Measurements from ENCODE around the gene DOCK4. TPM values are rescaled to one million over a fixed set of nuclear protein-coding genes. Genes with fewer than 3 reads are reported as not detected.
A peak's percentile ranks its signal among the peaks of the same experiment; 100 is the strongest.

Gene DOCK4
- total RNA-seq, 1 experiment from 2014 or later = 4.9 TPM

DNA sequence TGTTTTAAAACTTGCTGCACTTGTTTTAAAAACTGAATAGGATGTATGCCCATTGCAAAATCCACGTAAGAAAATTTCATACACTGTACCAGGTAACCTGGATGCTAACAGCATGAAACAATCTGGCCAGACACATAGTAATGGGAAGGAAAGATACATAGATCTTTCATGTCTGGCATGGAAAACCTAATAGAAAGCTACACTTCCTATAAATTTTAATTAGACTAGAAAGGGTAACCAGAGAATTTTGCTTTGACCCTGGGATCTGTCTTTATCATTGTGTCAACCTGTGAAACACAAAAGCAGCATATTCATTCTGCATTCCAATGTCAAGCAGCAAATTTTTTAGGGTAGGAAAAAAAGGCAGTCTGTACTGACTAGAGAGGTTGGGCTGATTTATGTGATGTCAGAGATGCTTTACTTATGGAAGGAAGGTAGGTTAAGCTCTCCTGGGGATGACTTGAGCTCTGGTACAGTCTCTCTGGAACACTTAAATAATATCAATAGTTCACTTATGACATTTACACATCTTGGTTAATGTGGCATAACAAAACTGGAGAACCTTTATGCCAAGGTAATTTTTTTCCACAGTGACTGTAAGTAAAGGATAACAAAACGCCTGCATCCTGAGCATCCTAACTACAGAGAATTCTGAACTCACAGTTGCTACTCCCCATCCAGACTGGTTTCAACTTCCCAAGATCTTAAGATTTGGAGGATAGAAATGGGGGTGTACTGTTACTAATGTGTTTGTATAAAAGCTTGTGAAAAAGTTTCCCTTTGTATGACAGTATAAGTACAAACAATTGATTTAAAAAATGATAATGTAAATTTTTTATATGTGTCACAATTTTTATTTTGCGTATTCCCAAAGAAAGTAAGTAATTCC is 44.7 kb downstream of the DOCK4 start:
- Histone ChIP-seq H3T11ph (ENCODE audit: low read length) (no peak overlapping the region), H3K18ac (ENCODE audit: insufficient read length, low read depth, low read length) (no peak overlapping the region), H2BK12ac (ENCODE audit: insufficient read length, low read depth, low read length) (no peak overlapping the region), H2BK5ac (ENCODE audit: insufficient read length, low read length) (no peak overlapping the region), H4K5ac (ENCODE audit: insufficient read length, low read depth, low read length) (no peak overlapping the region), H3K23ac (ENCODE audit: insufficient read length, low read depth, low read length) (no peak overlapping the region), H3K14ac (ENCODE audit: insufficient read depth, low read length) (no peak overlapping the region), H2AK5ac (ENCODE audit: insufficient read length, low read length) (no peak overlapping the region), H4K20me1 (ENCODE audit: control insufficient read depth, insufficient read depth, insufficient read length) (no peaks in the 10 kb centered on the region), H3K4me2 (ENCODE audit: insufficient read depth, insufficient read length, low read length) (no peak overlapping the region), H3K27me3 (ENCODE audit: insufficient read depth, low read length) (no peaks in the 10 kb centered on the region), H4K91ac (ENCODE audit: insufficient read length, low read depth, low read length) (no peak overlapping the region), H3K4me1 (ENCODE audit: insufficient read depth, low read length) (peaks cover 13% of the 10 kb centered on the region; the same call in 1 of the 2 replicates), H3K4ac (ENCODE audit: low read depth, low read length) (no peak overlapping the region), H3K79me2 (ENCODE audit: insufficient read depth, low read length) (no peaks in the 10 kb centered on the region; the same call in 1 of the 2 replicates), H3K23me2 (ENCODE audit: insufficient read length, low read depth, low read length, poor library complexity, severe bottlenecking) (no peaks in the 10 kb centered on the region), H3K79me1 (ENCODE audit: insufficient read depth, low read depth, low read length, poor library complexity, severe bottlenecking) (peaks cover 4% of the 10 kb centered on the region), H3K9me3 (ENCODE audit: control insufficient read depth, low read depth, low read length) (no peaks in the 10 kb centered on the region), H4K8ac (replicated peaks; ENCODE audit: insufficient read length, low read depth, low read length) (no peak overlapping the region), H3K27ac (ENCODE audit: insufficient read length, low read depth, low read length) (peak overlapping the region; percentile 17), H3K9ac (ENCODE audit: extremely low read depth, insufficient read length, low read length) (no peak overlapping the region), H2BK20ac (ENCODE audit: low read depth, low read length, poor library complexity, severe bottlenecking) (no peak overlapping the region), H2AFZ (ENCODE audit: low read length) (no peak overlapping the region), H2BK15ac (ENCODE audit: low read depth, low read length) (no peak overlapping the region), H2BK120ac (ENCODE audit: low read depth, low read length, poor library complexity, severe bottlenecking) (no peak overlapping the region), H3K56ac (ENCODE audit: insufficient read length, low read depth, low read length) (no peak overlapping the region)
- WGBS (ENCODE audit: extremely low coverage, insufficient read length, low lambda C conversion rate) = no CpG with 5 or more reads among the region's 3 CpGs
- TF ChIP-seq, protein P1, sequence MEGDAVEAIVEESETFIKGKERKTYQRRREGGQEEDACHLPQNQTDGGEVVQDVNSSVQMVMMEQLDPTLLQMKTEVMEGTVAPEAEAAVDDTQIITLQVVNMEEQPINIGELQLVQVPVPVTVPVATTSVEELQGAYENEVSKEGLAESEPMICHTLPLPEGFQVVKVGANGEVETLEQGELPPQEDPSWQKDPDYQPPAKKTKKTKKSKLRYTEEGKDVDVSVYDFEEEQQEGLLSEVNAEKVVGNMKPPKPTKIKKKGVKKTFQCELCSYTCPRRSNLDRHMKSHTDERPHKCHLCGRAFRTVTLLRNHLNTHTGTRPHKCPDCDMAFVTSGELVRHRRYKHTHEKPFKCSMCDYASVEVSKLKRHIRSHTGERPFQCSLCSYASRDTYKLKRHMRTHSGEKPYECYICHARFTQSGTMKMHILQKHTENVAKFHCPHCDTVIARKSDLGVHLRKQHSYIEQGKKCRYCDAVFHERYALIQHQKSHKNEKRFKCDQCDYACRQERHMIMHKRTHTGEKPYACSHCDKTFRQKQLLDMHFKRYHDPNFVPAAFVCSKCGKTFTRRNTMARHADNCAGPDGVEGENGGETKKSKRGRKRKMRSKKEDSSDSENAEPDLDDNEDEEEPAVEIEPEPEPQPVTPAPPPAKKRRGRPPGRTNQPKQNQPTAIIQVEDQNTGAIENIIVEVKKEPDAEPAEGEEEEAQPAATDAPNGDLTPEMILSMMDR (conservative IDR thresholded peaks at IDR 0.05) = no peak
- no peaks in the 10 kb centered on the region for H3K9me3 Mint-ChIP-seq
- no peaks in the 10 kb centered on the region for H3K36me3 Mint-ChIP-seq (ENCODE audit: insufficient read depth in 1 of 3, low read depth in 3 of 3)
- H3K4me3 Mint-ChIP-seq = peak overlapping the region in 1 of 2 experiments; percentile 62; a peak in 2 of 5 replicates
- peak overlapping the region in 1 of 3 experiments; percentile 49; a peak in 2 of 7 replicates for H3K27ac Mint-ChIP-seq
- DNase-seq = no peak
- peaks cover 34 to 48% of the 10 kb centered on the region in 2 experiments for H3K4me1 Mint-ChIP-seq
- no peaks in the 10 kb centered on the region for H3K27me3 Mint-ChIP-seq (ENCODE audit: low read depth)
